DND-41 (cell line): ENCODE measurements around the gene DST.

Experiments used
- ATAC-seq: fragments of 200-7000 bp; cut with Tn5 transposase; 3 replicates; pipeline ENCODE4 v1.9.1; 2021; ENCODE audit warnings: low read depth; ENCODE audit not compliant: insufficient read depth
- DNase-seq: peaks from one replicate; pipeline ENCODE4 v3.0.0-alpha.2; 2020
- H2AFZ ChIP-seq: 2 replicates; pipeline ENCODE4 v1.6.0; 2012; ENCODE audit warnings: low read depth, low read length
- H3K27ac ChIP-seq: 2 replicates; pipeline ENCODE4 v1.5.1; 2012; ENCODE audit warnings: low read length, inconsistent platforms
- H3K27me3 ChIP-seq: fragments of 200-600 bp; sonication (generic); 2 replicates; pipeline ENCODE4 v1.6.0; 2012; ENCODE audit warnings: low read length, mild to moderate bottlenecking, inconsistent platforms; ENCODE audit not compliant: insufficient read depth, poor library complexity
- H3K36me3 ChIP-seq: 2 replicates; pipeline ENCODE4 v1.5.1; 2012; ENCODE audit warnings: low read length, inconsistent platforms; ENCODE audit not compliant: insufficient read depth
- H3K4me1 ChIP-seq: 2 replicates; pipeline ENCODE4 v1.5.1; 2012; ENCODE audit warnings: mild to moderate bottlenecking, low read length; ENCODE audit not compliant: insufficient read depth
- H3K4me2 ChIP-seq: 2 replicates; pipeline ENCODE4 v1.6.0; 2012; ENCODE audit warnings: mild to moderate bottlenecking, moderate library complexity, low read length, inconsistent platforms; ENCODE audit not compliant: insufficient read depth
- H3K4me3 ChIP-seq, 2 experiments: fragments of 200-600 bp in 1 of 2; shearing (Covaris generic) in 1 of 2; 2 replicates each; pipeline ENCODE4 v1.5.1; 2012 to 2016; ENCODE audit warnings: inconsistent platforms in 2 of 2, low read length in 2 of 2, mild to moderate bottlenecking in 2 of 2, low read depth in 1 of 2, moderate library complexity in 1 of 2
- H3K79me2 ChIP-seq: 2 replicates; pipeline ENCODE4 v1.6.0; 2012; ENCODE audit warnings: low read length, inconsistent platforms; ENCODE audit not compliant: insufficient read depth
- H3K9ac ChIP-seq: 2 replicates; pipeline ENCODE4 v1.6.0; 2012; ENCODE audit warnings: low read depth, mild to moderate bottlenecking, inconsistent platforms, low read length, moderate library complexity
- H3K9me3 ChIP-seq: 2 replicates; pipeline ENCODE4 v1.5.1; 2012; ENCODE audit warnings: low read length, moderate library complexity, mild to moderate bottlenecking, inconsistent platforms; ENCODE audit not compliant: insufficient read depth, severe bottlenecking
- H4K20me1 ChIP-seq: 2 replicates; pipeline ENCODE4 v1.6.0; 2012; ENCODE audit warnings: low read length; ENCODE audit not compliant: insufficient read depth
- EZH2 ChIP-seq: IDR thresholded peaks from 3 replicates; pipeline ENCODE4 v1.6.1; 2012; ENCODE audit warnings: borderline replicate concordance, low read depth, mild to moderate bottlenecking, moderate library complexity, low read length, inconsistent platforms; ENCODE audit not compliant: severe bottlenecking
- TF ChIP-seq, protein P1 (sequence below): IDR thresholded peaks from 2 replicates; pipeline ENCODE4 v1.5.1; 2012; ENCODE audit warnings: borderline replicate concordance, low read length, moderate library complexity, mild to moderate bottlenecking; ENCODE audit not compliant: poor library complexity, severe bottlenecking; ENCODE audit errors: extremely low read depth

Gene DST

DNA sequence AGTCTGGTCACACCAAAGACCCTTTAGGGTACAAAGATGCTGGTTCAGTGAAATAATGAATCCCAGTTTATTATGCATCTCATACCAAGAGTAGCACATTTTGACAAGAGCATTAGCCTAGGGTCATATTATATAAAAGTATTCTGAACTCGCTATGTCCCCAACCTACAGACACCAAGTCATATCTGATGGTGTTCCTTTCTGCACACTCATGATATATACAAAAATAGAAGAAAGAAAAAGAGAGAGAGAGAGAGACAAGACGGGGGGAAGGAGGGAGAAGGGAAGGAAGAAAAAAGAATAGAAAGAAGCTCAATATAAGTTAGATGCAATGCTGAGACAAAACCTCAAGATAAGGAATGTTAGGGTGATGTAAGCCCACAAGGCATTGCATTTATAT is 131.1 kb downstream of the DST start:
- H3K4me1 ChIP-seq, result no peaks in the 10 kb centered on the region
- no peaks in the 10 kb centered on the region for H3K79me2 ChIP-seq

DNA sequence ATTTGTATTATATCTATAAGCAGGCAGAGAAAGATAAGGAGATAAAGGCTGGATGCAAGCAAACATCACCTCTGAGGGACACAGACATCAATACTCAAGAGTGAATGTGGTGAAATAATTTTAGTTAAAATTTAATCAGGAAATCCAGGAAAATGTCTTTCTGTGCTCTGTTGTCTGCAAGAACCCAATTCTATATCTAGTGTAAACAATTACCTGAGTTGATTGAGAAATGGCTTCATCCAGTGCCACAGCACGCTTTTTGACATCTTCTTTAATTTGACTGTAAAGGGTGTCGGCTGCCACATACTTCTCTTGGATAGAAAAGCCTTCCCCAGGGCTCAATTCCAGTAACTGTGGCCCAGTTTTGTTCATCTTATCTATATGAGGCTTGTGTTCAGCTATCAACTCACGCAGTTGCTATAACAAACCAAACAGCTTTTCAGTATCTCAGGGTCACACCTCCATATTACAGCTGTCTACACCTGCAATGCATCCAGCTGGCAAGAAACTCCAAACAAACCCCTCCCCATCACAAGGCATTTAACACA is 131.6 kb downstream of the DST start:
- DNase-seq, result no peak

More for the DNA sequence above, 131.1 kb downstream of the DST start:
- no peak overlapping the region for H3K9ac ChIP-seq
- ATAC-seq, result no peak
- H3K27me3 ChIP-seq, result no peaks in the 10 kb centered on the region
- H4K20me1 ChIP-seq, result no peaks in the 10 kb centered on the region
- DNase-seq, result no peak
- H3K4me2 ChIP-seq, result no peak overlapping the region
- H3K4me3 ChIP-seq, result no peak overlapping the region
- no peaks in the 10 kb centered on the region for H3K36me3 ChIP-seq
- no peak overlapping the region for H3K27ac ChIP-seq
- H2AFZ ChIP-seq, result no peak overlapping the region
- TF ChIP-seq EZH2, result no peak
- H3K9me3 ChIP-seq, result no peaks in the 10 kb centered on the region

DNA sequence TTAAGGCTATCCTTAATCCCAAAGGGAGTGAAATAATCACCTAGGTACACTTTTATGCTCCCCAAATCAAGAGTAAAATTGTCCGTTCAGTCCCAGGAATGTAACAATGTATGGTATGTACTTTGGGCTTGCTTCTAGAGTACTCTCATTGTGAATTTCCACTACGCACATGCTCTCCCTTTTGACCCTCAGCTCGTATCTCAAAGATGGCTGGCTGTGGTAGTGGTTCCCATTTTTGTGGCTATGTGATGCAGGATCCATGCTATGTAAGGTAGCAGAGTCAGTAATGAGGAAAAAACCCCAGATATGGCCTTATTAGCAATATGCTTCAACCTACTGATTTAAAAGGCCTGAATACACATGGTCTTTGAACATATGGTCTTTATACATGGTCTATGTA is 133.7 kb downstream of the DST start:
- H3K4me1 ChIP-seq, result no peaks in the 10 kb centered on the region
- H3K36me3 ChIP-seq, result no peaks in the 10 kb centered on the region
- H3K79me2 ChIP-seq, result no peaks in the 10 kb centered on the region
- no peaks in the 10 kb centered on the region for H3K9me3 ChIP-seq
- no peak overlapping the region for H3K27ac ChIP-seq
- no peak overlapping the region for H2AFZ ChIP-seq
- H3K4me3 ChIP-seq, result no peak overlapping the region
- H3K9ac ChIP-seq, result no peak overlapping the region
- no peak overlapping the region for H3K4me2 ChIP-seq
- ATAC-seq, result no peak
- H4K20me1 ChIP-seq, result no peaks in the 10 kb centered on the region
- TF ChIP-seq, protein P1, sequence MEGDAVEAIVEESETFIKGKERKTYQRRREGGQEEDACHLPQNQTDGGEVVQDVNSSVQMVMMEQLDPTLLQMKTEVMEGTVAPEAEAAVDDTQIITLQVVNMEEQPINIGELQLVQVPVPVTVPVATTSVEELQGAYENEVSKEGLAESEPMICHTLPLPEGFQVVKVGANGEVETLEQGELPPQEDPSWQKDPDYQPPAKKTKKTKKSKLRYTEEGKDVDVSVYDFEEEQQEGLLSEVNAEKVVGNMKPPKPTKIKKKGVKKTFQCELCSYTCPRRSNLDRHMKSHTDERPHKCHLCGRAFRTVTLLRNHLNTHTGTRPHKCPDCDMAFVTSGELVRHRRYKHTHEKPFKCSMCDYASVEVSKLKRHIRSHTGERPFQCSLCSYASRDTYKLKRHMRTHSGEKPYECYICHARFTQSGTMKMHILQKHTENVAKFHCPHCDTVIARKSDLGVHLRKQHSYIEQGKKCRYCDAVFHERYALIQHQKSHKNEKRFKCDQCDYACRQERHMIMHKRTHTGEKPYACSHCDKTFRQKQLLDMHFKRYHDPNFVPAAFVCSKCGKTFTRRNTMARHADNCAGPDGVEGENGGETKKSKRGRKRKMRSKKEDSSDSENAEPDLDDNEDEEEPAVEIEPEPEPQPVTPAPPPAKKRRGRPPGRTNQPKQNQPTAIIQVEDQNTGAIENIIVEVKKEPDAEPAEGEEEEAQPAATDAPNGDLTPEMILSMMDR, result no peak
- no peak for TF ChIP-seq EZH2
- no peak for DNase-seq
- no peaks in the 10 kb centered on the region for H3K27me3 ChIP-seq

More for the DNA sequence above, 131.6 kb downstream of the DST start:
- no peak overlapping the region for H3K4me2 ChIP-seq
- H3K9me3 ChIP-seq, result no peaks in the 10 kb centered on the region
- no peaks in the 10 kb centered on the region for H3K27me3 ChIP-seq
- no peaks in the 10 kb centered on the region for H3K79me2 ChIP-seq
- H3K27ac ChIP-seq, result no peak overlapping the region
- H3K4me1 ChIP-seq, result no peaks in the 10 kb centered on the region
- ATAC-seq, result no peak
- no peak for TF ChIP-seq EZH2
- TF ChIP-seq, protein P1, result no peak
- H3K4me3 ChIP-seq, result no peak overlapping the region
- H3K36me3 ChIP-seq, result no peaks in the 10 kb centered on the region
- H2AFZ ChIP-seq, result no peak overlapping the region
- H4K20me1 ChIP-seq, result no peaks in the 10 kb centered on the region
- no peak overlapping the region for H3K9ac ChIP-seq

DNA sequence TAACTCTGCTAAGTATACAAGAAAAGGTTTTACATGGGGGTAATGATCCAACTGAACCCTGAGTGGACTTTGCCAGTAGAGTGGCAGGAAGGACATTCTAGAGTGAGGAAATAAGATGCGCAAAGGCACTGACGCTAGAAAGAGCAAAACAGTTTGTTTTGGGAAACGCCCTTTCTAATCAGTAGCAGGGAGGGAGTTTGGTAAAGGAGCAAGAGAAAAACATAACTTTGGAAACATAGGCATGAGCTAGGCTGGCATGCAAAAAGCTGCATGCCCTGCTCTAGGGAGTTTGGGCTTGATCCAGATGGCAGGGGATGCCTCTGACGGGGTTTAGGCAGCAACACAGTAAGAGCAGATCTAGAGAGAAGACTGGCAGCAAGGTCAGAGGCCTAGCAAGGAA is 135.2 kb downstream of the DST start:
- TF ChIP-seq, protein P1, result no peak
- TF ChIP-seq EZH2, result no peak
- H3K9ac ChIP-seq, result no peak overlapping the region

More for the DNA sequence above, 135.2 kb downstream of the DST start:
- Histone ChIP-seq H3K9me3 (no peaks in the 10 kb centered on the region), H3K4me2 (no peak overlapping the region), H3K36me3 (no peaks in the 10 kb centered on the region), H3K79me2 (no peaks in the 10 kb centered on the region), H3K27me3 (no peaks in the 10 kb centered on the region), H3K4me3 (no peak overlapping the region), H3K4me1 (no peaks in the 10 kb centered on the region), H4K20me1 (no peaks in the 10 kb centered on the region), H3K27ac (no peak overlapping the region), H2AFZ (no peak overlapping the region)
- DNase-seq, result no peak
- ATAC-seq, result no peak
